Fibroblast of pulmonary artery (primary cell): Measurements from ENCODE around the gene ZNF429.

ENCODE experiments used
- DNase-seq: peaks from one replicate; pipeline ENCODE4 v3.0.0-alpha.2; 2010; ENCODE audit warnings: low read depth
- H3K4me3 ChIP-seq: replicated peaks from 2 replicates; pipeline ENCODE4 v1.5.1; 2011; ENCODE audit warnings: low read depth, mild to moderate bottlenecking, control low read depth, low read length, moderate library complexity
- CTCF ChIP-seq: IDR thresholded peaks from 2 replicates; pipeline ENCODE4 v1.5.1; 2011; ENCODE audit warnings: mild to moderate bottlenecking, control low read depth, low read length, inconsistent platforms; ENCODE audit errors: missing control alignments

ZNF429 gene

GRCh38 chr19:21505459-21506451 is at the start of gene ZNF429:
Gene ZNF429, plus strand, starts transcription at chr19:21505602. Its CDS starts 170 bp downstream, at chr19:21505772.
- H3K4me3 ChIP-seq, result peak within 1 kb of the TSS; percentile 83
- peak; percentile 94 for DNase-seq
- TF ChIP-seq CTCF, result no peak

- TF ChIP-seq CTCF, result no peak
- DNase-seq, result no peak
- H3K4me3 ChIP-seq, result no peak overlapping the region
These were observed 44.7 kb upstream of the ZNF429 start for GRCh38 chr19:21460686-21461085.

GRCh38 chr19:21462540-21462939 is 42.9 kb upstream of the ZNF429 start:
- TF ChIP-seq CTCF, result no peak
- DNase-seq, result no peak
- H3K4me3 ChIP-seq, result no peak overlapping the region

GRCh38 chr19:21463449-21464105 is 41.8 kb upstream of the ZNF429 start:
- H3K4me3 ChIP-seq, result no peak overlapping the region
- no peak for TF ChIP-seq CTCF
- DNase-seq, result no peak

GRCh38 chr19:21466627-21467026 is 38.8 kb upstream of the ZNF429 start:
- DNase-seq, result no peak
- TF ChIP-seq CTCF, result no peak
- H3K4me3 ChIP-seq, result no peak overlapping the region

- no peak for TF ChIP-seq CTCF
- DNase-seq, result no peak
- H3K4me3 ChIP-seq, result no peak overlapping the region
These were observed 36.6 kb upstream of the ZNF429 start for GRCh38 chr19:21468791-21469190.
